Stimulated activated CD8-positive, alpha-beta memory T cell treated with anti-CD3 and anti-CD28 coated beads, Interleukin-15, amount 100 ng/mL, for 4 hours (primary cell): ENCODE measurements around the gene ACY1.

Experiments
- DNase-seq, 2 donors: peaks; one replicate each; pipeline ENCODE4 v3.0.0-alpha.2; 2020; ENCODE audit warnings: low read depth in 2 of 2

The ACY1 gene

DNA sequence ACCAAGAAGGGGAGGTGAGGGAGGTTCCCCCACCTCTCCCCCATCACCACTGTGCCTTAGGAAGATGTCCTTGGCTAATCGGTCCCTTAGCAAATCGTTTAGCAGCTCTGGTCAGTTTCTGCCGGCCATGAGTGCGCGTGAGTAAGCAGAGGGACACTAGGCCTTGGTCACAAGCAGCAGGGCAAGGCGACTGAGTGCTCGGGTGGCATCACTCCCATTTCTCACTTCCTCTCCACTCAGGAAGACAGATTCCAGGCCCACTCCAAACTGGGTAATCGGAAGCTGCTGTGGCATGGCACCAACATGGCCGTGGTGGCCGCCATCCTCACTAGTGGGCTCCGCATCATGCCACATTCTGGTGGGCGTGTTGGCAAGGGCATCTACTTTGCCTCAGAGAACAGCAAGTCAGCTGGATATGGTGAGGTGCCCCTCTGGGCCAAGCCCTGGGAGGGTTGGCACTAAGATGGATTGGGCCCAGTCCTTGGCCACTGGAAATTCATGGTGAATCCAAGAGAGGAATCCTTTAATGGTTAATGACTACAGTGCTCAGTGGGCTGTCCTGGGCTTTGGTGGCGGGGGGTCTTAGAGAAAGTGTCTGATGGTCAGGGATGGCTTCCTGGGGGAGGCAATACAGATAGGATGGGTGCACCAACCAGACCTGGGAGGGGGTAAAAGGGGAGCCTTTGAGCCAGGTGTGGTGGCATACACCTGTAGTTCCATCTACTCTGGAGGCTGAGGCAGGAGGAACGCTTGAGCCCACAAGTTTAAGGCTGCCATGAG is 37.2 kb upstream of the ACY1 start:
- DNase-seq, result no peak

DNA sequence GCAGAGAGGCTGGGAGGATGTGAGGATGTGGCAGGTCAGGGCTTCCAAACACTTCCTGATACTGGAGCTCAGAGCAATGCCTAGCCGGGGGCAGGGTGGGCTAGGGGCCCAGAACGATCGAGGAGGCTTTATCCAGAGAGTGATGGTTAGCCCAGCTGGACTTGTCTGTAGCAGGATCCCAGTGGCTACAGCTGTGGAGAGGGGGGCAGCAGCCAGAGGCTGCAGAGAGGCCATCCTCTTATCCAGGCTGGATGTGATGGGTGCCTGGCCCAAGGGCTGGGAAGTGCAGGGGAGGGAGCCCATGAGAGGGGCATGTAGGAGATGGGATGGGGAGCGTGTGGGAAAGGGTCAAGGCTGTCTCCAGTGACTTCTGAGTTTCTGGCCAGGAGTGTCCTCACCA is 36.5 kb upstream of the ACY1 start:
- DNase-seq, result no peak

DNA sequence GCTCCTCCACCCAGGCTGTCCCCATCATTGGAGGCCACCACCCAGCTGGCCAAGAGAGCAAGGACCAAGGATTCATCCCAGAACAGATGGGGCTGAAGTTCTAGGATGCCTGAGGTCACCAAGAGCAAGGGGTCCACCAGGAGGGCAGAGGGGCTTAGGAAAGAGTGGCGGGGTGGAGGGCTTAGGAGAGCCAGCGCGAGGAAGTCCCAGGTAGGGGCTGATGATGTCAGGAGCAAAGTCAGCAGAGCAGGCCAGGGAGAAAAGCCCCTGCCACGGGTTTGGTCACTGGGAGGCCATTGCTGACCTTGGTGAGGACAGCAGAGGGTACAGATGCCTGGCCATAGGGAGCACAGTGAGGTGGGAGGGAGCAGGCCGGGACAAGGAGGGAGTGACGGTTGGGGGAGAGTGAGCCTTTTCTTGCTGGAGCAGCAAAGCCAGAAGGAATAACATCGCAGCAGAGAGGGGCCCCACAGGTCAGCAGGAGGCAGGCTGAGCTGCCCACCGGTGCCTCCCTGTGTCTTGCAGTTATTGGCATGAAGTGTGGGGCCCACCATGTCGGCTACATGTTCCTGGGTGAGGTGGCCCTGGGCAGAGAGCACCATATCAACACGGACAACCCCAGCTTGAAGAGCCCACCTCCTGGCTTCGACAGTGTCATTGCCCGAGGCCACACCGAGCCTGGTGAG is 36.0 kb upstream of the ACY1 start:
- DNase-seq, result no peak

DNA sequence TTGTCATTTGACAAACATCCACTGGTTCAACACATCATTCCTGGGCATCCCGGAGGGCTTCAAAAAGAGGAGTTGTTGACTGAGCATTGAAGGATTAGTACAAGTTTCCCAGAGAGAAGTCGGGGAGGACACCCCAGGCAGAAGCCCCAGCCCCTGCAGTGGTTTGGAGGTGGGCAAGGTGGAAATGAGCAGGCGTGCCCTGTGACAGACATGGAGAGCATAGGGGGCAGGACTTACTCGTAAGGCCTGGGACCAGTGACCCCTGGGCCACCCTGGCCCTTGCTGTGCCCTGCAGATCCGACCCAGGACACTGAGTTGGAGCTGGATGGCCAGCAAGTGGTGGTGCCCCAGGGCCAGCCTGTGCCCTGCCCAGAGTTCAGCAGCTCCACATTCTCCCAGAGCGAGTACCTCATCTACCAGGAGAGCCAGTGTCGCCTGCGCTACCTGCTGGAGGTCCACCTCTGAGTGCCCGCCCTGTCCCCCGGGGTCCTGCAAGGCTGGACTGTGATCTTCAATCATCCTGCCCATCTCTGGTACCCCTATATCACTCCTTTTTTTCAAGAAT is 35.2 kb upstream of the ACY1 start:
- DNase-seq, result no peak

DNA sequence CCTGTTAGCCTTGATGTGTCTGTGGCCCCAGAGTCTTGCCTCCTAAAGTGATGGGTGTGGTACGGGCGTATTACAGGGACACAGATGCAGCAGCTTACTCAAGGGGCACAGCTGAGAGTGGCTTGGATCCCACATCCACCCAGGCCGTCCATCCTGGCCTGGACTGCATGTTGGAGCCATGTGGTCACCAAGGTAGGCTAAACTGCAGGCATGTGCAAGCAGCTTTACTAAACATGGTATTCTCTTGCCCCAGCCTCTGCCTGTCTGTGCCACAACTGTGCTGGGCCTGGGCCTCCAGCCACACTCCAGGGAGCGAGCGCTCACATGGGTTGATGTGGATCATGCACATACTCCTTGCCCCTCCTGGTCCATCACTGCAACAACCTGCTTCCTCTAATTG is 34.2 kb upstream of the ACY1 start:
- DNase-seq, result no peak

DNA sequence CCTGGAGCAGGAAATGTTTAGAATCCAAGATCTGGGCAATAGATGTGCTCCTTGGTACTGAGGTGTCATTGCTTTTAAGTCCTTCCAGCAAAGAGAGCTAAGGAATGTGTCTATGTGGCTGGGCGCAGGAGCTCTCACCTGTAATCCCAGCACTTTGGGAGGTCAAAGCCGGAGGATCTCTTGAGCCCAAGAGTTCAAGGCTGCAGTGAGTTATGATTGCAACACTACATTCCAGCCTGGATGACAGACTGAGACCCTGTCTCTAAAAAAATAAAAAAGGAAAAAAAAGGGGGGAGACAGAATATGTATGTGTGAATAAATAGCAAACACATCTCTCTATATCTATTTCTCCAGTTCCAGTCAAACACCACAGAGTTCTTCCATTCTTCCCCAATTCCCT is 32.4 kb upstream of the ACY1 start:
- no peak for DNase-seq

DNA sequence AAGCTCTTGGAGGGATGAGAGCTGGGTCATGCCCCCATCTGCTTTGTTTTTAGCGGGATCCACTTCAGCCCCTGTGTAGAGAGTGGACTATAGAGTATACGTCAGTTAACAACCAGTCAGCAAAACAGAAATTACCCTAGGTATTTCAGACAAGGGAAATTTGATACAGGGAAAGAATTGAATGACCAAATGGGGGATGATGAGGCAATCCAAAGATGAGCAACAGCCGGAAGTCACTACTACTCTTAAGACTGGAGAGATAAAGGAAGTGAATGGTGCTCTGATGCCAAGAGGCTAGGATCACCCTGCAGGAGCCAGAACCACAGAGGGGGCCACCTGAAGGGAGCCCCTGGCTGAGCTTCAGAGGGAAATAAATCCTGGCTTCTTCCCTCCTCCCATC is 29.9 kb upstream of the ACY1 start:
- DNase-seq, result no peak

DNA sequence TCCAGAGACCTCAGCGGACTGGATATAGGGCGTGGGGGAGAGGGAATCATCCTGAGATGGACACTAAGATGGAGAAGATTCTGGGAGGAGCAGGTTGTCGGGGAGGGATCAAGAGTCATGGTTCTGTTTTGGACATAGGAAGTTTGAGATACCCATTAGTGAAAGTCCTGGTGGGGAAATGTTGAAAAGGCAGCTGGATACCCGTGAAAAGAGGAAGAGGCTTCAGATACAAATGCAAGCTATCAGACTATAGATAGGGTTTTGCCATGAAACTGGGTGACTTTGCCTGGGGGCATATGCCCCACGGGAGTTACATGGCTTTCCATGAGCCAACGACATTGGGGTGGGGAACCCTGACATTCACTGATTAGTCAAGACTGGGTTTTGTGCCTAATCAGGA is 29.2 kb upstream of the ACY1 start:
- no peak for DNase-seq

DNA sequence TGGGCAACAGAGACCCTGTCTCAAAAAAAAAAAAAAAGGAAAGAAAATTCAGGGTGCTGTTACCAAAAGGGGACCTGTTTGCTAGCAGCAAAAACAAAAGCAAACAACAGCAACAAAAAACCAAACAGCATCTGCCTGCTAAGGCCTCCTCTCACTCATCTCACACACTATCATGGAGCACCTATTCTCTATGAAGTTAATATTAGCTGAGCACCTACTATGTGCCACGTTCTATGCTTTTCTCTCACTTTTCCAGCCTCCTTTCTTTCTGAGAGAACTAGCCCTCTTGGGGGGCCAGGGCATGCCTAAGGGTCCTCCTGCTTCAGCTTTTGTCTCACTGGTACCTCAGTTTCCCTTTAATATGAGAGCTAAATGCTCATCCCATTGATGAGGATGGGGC is 28.6 kb upstream of the ACY1 start:
- DNase-seq, result no peak

DNA sequence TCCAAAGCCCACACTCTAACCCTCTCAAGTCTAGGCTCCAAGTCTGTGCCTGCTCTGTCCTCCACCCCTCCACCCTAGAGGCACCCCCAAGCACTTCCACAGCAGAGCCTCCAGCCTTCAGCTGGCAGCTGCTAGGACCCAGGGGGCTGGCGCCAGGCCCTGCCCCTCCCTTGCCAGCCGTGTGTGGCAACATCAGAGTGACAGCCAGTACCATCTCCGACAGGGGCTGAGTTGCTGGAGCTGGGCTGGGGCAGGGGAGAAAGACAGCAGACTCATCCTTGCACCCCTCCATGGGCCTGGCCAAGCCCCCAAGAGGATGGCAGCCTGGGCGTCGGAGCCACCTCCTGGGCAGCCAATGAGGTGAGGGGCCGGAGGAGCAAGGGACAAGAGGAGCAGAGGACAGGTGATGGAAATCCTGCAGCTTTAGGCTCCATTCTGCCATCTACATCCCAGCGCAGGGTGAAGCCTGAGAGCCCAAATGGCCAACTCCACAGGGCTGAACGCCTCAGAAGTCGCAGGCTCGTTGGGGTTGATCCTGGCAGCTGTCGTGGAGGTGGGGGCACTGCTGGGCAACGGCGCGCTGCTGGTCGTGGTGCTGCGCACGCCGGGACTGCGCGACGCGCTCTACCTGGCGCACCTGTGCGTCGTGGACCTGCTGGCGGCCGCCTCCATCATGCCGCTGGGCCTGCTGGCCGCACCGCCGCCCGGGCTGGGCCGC is 28.0 kb upstream of the ACY1 start, which contains the start of gene GPR62:
Gene GPR62 (plus strand): TSS at position 207 of the 718 bp plus-strand sequence. CDS start 272 bp downstream, at position 479.
- no peak for DNase-seq

DNA sequence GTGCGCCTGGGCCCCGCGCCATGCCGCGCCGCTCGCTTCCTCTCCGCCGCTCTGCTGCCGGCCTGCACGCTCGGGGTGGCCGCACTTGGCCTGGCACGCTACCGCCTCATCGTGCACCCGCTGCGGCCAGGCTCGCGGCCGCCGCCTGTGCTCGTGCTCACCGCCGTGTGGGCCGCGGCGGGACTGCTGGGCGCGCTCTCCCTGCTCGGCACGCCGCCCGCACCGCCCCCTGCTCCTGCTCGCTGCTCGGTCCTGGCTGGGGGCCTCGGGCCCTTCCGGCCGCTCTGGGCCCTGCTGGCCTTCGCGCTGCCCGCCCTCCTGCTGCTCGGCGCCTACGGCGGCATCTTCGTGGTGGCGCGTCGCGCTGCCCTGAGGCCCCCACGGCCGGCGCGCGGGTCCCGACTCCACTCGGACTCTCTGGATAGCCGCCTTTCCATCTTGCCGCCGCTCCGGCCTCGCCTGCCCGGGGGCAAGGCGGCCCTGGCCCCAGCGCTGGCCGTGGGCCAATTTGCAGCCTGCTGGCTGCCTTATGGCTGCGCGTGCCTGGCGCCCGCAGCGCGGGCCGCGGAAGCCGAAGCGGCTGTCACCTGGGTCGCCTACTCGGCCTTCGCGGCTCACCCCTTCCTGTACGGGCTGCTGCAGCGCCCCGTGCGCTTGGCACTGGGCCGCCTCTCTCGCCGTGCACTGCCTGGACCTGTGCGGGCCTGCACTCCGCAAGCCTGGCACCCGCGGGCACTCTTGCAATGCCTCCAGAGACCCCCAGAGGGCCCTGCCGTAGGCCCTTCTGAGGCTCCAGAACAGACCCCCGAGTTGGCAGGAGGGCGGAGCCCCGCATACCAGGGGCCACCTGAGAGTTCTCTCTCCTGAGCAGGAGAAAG is 27.2 kb upstream of the ACY1 start:
- DNase-seq, result no peak

DNA sequence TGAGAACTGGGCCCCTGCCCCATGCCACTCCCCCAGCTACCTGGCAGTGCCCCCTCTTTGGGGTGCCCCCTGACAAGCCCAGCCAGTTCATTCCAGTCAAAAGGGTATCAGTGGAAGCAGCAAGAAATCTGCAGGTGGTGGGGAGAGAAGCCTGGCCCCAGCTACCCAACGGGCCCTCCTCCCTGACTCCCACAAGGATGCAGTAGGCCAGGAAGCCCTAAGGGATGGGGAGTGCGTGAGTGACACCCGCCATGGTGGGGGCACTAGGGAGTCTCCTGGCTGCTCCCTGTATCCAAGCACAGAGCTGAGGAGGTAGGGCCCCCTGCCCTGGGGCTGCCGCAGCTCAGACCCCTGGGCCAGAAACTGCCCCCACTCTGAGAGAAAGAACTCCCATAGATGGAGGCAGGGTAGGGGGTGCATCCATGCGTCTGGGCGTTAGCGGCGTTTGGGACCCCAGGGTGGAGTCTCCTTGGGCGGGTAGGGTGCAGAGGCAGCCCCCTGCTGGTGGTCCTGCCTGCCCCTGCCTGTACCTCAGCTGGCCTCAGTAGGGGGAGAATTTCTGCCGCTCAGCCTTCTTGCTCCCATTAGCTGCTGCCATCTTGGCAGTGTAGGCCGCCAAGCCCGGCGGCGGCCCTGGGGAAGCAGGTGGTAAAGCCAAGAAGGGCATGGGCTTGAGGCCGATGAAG is 25.7 kb upstream of the ACY1 start:
- DNase-seq, result no peak

DNA sequence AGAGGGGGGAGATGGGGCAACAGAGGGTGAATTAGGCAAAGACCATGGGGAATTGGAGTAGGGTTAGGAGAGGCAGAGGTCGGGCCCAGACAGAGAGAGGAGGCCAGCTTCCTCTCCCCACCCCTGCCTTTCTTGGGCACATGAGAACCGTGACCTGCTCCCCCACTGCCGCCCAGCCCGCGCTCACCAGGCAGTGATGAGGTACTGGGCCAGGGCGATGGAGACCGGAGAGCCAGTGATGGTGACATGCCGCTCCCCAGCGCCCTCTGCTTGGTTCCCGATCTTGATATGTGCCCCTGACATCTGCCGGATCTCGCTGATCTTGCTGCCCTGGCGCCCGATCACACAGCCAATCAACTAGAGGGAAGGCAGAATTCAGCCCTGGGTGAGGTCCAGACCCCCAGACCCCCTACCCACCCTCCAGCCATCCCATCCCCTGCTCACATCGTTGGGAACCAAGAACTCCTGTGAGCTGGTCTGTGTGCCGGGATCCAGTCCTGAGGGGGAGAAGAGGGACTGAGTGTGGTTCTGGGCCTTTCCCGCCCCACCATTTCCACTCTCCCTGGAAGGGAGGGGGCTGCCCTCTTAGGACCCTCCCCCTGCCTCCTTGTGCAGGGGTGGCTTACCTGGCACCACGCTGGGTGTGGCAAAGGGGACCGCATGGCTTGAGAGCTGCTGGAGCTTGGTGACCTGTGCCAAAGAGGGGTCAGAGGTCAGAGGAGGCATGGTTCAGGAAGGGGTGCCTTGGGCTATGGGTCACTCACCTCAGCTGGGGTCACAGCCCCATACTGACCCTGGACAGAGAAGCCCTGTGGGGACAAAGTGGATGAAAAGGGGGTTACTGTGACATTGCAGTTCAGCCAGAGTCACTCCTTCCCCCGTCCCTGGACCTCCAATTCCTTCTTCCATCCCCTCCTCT is 24.5 kb upstream of the ACY1 start:
- no peak for DNase-seq

DNA sequence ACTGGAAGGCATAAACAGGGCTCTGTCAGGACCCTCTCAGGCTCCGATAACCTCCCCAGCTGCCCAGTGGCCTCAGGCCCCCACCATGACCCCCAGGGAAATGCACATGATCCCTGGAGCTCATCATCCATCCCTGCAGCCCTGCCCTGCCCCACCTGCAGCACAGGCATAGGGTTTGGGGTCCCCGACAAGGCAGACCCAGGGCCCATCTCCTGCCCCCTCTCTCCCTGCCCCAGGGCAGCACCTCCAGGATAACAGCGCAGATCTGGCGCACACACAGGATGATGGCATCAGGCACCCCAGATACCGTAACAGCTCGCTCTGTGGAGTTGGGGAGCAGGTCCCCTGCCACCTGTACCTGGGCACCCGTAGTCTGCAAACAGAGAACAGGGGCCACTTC is 23.7 kb upstream of the ACY1 start:
- no peak for DNase-seq

DNA sequence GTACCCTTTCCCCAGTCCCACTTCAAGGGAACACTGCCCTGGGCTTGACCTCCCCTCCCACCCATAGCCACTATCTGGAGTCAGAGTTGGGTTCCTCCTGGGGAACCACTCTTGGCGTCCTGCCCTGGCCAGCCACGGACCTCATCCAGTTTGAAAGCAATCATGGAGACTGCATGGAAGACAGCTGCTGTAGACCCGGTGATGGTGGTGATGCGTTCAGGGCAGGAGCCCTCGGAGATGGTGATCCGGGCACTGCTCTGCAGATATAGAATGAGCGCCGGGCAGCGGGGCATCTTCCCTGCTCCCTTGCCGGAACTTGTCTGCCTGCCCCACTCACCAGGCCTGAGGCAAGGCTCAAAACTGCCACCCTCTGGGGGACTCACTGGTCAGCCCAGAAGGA is 22.9 kb upstream of the ACY1 start:
- no peak for DNase-seq

DNA sequence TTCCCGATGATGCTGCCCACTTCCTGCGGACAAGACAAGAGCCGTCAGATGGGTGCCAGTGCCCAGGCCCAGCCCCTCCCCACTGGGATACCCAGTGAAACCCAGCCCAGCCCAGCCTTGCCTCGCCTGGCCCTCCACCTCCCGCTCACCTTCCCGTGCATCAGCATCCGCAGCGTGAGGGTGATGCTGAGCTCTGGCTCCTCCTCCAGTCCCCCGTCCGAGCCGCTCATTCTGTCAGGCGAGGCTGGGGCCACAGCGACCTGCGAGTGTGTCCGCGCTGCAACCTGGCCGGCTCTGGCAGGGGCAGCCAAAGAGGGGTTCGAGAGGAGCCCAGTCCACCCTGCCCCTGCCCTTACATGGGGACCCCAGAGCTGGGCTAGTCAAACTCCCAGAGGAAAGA is 22.3 kb upstream of the ACY1 start:
- DNase-seq, result no peak

DNA sequence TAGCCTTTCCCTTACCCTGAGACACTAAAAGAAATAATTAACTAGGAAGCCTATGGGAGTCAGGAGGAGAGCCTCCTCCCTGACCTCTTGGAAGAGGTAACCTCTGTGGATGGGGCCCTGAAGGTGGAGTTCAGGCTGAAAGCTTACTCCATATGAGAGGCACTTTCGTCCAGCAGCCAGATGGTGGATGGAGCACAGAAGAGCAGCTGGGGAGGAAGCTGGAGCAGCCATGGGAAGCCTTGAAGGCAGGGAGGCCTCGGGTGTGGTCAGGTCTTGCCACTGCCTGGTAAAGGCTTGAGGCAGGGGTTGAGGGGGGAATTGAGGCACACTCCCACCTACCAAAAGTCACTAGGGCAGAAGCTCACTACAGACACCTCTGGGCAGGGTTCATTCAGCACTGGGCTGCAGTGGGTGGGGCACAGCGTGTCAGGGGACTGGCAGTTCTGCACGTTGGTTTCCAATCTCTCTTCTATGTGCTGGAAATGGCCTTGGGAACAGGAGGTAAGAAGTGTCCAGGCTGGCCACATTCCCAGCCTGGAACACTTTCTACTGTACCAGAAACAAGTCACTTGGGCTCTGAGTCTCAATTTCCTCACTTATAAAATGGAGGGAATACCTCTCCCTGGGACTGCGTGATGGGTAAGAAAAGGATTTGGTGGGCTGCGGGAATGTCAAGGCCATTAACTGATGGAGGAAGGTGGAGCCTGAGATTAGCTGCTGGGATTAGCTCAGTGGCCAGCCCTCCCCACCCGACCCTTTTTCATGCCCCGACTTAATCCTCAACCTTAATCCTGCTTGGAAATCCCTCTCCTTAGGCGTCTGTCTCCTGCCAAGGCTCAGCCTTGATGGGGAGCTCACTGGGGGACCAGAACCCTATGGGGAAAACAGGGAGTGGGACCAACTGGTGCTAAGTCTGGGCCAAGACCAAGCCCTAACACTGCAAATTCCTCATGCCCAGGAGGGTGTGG is 21.4 kb upstream of the ACY1 start:
- DNase-seq, result no peak

DNA sequence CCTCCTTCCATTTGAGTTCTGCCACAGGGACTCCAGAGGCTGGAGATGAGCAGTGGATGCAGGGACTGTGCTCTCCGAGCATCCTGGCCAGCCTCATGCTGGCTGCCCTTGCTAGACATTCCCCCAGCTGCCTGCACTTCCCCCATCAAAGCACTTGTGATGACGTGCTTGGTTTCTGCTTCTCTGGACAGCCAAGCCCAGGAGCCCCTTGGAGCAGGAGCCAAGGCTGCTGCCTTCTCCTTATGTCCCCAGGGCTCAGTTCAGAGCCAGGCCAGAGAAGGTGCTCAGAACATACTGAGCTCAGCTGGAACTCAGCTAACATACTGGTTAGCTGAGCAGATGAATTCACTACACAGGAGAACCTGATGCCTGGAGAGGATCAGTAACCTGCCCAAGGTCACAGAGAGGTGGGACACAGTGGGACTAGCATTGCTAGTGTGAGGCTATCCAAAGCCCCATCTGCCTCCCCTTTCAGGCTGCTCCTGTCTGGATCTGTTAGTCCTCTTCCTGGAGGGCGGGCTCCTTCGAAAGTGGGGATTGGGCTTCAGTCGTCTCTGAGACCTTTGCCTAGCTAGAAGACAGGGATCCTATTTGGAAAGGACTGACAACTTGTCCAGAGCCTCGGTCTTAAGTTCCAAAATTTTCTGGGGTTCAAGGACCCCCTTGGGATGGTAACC is 20.3 kb upstream of the ACY1 start:
- DNase-seq, result no peak
